Activated CD8-positive, alpha-beta memory T cell treated with anti-CD3 and anti-CD28 coated beads, Interleukin-2, amount 50 U/mL, for 24 hours (primary cell): ENCODE results near the gene IFT122.

Source experiments
- DNase-seq: peaks from one replicate; pipeline ENCODE4 v3.0.0-alpha.2; 2020; ENCODE audit errors: extremely low read depth

IFT122 gene

GRCh38 chr3:129519449-129519848, 79.4 kb downstream of the IFT122 start:
- DNase-seq = no peak

GRCh38 chr3:129519896-129520715, 80.1 kb downstream of the IFT122 start:
- no peak for DNase-seq

GRCh38 chr3:129520960-129521359, 80.9 kb downstream of the IFT122 start:
- DNase-seq = no peak

- DNase-seq = no peak
Observed at GRCh38 chr3:129521611-129522010, 81.6 kb downstream of the IFT122 start.

GRCh38 chr3:129522953-129523352, 82.9 kb downstream of the IFT122 start:
- no peak for DNase-seq

- no peak for DNase-seq
Observed at GRCh38 chr3:129524081-129524480, 84.1 kb downstream of the IFT122 start.

DNA sequence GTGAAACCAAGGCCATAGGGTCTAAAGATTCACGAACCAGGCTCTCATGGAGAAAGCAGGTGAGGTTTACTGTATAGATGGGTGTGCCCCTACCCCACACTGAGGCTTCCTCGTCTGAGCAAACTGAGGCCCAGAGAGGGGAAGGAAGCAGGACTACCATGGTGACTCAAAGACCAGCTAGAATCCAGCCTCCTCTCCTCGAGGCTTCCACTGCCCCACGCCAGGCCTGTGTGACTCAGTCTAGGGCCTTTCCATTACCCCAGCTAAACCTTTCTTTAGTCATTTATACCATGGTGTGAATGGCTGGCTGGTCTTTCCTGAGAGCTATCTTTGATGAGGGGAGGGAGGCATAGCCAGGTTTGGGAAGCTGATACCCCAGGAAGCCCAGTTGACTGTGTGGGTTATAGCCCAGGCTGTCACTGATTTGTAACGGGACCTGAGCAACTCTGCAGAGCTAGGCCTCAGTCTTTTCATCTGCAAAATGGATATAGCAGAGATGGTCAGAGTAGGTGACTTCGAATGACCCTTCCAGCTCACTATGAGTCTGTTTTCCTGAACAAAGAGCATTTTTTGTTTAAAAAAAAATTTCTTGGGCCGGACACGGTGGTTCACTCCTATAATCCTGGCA, 85.4 kb downstream of the IFT122 start:
- DNase-seq = no peak

- DNase-seq = no peak
Observed at GRCh38 chr3:129526121-129526900, 86.3 kb downstream of the IFT122 start.

DNA sequence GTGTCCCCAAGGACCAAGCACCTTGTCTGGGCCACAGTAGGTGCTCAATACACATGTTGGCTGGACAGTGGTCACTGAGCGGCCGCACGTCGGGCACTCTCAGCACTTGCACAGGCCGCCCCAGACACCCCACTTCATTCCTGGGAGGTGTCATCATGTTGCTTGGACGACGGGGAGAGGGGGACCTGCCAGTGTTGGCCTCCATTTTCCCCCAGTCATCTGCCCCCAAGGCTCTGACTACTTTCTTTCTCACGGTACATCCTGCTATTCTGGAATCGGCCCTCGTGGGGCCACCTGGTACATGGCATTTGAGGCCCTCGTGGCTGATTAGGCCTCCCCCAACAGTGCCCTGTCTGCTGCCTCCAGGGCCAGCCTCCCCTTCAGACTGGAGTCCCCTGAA, 87.2 kb downstream of the IFT122 start:
- DNase-seq = no peak

DNA sequence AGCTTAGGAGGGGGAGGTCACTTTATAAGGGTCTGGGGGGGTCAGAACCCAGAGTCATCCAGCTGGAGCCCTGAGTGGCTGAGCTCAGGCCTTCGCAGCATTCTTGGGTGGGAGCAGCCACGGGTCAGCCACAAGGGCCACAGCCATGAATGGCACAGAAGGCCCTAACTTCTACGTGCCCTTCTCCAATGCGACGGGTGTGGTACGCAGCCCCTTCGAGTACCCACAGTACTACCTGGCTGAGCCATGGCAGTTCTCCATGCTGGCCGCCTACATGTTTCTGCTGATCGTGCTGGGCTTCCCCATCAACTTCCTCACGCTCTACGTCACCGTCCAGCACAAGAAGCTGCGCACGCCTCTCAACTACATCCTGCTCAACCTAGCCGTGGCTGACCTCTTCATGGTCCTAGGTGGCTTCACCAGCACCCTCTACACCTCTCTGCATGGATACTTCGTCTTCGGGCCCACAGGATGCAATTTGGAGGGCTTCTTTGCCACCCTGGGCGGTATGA, 88.6 kb downstream of the IFT122 start, which contains the start of gene RHO:
Gene RHO, plus strand, starts transcription at position 51 of the 512 bp plus-strand sequence. Its CDS starts 95 bp downstream, at position 146.
- no peak for DNase-seq

DNA sequence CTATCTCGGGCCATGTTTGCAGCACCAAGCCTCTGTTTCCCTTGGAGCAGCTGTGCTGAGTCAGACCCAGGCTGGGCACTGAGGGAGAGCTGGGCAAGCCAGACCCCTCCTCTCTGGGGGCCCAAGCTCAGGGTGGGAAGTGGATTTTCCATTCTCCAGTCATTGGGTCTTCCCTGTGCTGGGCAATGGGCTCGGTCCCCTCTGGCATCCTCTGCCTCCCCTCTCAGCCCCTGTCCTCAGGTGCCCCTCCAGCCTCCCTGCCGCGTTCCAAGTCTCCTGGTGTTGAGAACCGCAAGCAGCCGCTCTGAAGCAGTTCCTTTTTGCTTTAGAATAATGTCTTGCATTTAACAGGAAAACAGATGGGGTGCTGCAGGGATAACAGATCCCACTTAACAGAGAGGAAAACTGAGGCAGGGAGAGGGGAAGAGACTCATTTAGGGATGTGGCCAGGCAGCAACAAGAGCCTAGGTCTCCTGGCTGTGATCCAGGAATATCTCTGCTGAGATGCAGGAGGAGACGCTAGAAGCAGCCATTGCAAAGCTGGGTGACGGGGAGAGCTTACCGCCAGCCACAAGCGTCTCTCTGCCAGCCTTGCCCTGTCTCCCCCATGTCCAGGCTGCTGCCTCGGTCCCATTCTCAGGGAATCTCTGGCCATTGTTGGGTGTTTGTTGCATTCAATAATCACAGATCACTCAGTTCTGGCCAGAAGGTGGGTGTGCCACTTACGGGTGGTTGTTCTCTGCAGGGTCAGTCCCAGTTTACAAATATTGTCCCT, 89.6 kb downstream of the IFT122 start:
- no peak for DNase-seq

DNA sequence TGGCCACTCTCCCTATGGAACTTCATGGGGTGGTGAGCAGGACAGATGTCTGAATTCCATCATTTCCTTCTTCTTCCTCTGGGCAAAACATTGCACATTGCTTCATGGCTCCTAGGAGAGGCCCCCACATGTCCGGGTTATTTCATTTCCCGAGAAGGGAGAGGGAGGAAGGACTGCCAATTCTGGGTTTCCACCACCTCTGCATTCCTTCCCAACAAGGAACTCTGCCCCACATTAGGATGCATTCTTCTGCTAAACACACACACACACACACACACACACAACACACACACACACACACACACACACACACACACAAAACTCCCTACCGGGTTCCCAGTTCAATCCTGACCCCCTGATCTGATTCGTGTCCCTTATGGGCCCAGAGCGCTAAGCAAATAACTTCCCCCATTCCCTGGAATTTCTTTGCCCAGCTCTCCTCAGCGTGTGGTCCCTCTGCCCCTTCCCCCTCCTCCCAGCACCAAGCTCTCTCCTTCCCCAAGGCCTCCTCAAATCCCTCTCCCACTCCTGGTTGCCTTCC, 90.3 kb downstream of the IFT122 start:
- no peak for DNase-seq

- no peak for DNase-seq
Observed at GRCh38 chr3:129530821-129531220, 90.8 kb downstream of the IFT122 start.

DNA sequence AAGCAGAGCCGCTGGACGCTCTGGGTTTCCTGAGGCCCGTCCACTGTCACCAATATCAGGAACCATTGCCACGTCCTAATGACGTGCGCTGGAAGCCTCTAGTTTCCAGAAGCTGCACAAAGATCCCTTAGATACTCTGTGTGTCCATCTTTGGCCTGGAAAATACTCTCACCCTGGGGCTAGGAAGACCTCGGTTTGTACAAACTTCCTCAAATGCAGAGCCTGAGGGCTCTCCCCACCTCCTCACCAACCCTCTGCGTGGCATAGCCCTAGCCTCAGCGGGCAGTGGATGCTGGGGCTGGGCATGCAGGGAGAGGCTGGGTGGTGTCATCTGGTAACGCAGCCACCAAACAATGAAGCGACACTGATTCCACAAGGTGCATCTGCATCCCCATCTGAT, 91.7 kb downstream of the IFT122 start:
- DNase-seq = no peak

DNA sequence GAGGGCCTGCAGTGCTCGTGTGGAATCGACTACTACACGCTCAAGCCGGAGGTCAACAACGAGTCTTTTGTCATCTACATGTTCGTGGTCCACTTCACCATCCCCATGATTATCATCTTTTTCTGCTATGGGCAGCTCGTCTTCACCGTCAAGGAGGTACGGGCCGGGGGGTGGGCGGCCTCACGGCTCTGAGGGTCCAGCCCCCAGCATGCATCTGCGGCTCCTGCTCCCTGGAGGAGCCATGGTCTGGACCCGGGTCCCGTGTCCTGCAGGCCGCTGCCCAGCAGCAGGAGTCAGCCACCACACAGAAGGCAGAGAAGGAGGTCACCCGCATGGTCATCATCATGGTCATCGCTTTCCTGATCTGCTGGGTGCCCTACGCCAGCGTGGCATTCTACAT, 92.2 kb downstream of the IFT122 start:
- DNase-seq = no peak

- no peak for DNase-seq
Observed at GRCh38 chr3:129533406-129533805, 93.4 kb downstream of the IFT122 start.

- no peak for DNase-seq
Observed at GRCh38 chr3:129534428-129535027, 94.5 kb downstream of the IFT122 start.

DNA sequence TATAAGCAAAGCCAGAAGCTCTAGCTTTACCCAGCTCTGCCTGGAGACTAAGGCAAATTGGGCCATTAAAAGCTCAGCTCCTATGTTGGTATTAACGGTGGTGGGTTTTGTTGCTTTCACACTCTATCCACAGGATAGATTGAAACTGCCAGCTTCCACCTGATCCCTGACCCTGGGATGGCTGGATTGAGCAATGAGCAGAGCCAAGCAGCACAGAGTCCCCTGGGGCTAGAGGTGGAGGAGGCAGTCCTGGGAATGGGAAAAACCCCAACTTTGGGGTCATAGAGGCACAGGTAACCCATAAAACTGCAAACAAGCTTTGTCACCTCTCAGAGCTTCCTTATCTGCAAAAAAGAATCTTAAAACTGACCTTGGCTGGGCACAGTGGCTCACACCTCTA, 95.1 kb downstream of the IFT122 start:
- no peak for DNase-seq

- no peak for DNase-seq
Observed at GRCh38 chr3:129536374-129536667, 96.3 kb downstream of the IFT122 start.

DNA sequence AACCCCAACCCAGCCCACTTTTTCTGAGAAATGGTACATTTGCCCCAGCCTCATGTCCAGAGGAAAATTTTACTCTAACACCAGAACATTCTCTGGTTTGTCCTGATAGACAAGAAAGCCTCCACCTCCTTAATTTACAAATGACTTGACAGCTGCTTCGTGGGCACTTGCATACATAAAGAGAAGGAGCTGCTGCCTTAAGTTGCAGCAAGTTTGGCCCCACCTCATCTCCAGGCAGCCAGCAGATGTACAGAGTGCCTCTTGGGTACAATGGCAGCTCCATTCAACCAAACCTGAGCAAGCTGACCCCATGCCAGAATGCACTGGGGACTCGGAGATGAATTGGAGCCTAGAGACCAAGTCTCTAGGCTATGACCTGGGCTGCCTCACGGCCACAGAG, 96.8 kb downstream of the IFT122 start:
- no peak for DNase-seq

GRCh38 chr3:129539206-129539605, 99.2 kb downstream of the IFT122 start:
- no peak for DNase-seq
